ENCODE results near the gene OR10A4.

- TF ChIP-seq HOXA3 (CRISPR knock-in tag; IDR thresholded peaks at IDR 0.05) (no peak), TCF12 (IDR thresholded peaks at IDR 0.05) (no peak), TCF12 (CRISPR knock-in tag; IDR thresholded peaks at IDR 0.05) (no peak), AKNA (CRISPR knock-in tag; IDR thresholded peaks at IDR 0.05; ENCODE audit: borderline replicate concordance) (no peak), ZNF225 (CRISPR knock-in tag; IDR thresholded peaks at IDR 0.05) (no peak), POLR2A (IDR thresholded peaks at IDR 0.05; ENCODE audit: insufficient read depth in 1 of 2, low read depth in 2 of 2, low read length in 2 of 2) (no peak), ZNF740 (CRISPR knock-in tag; IDR thresholded peaks at IDR 0.05) (no peak), ZNF10 (CRISPR knock-in tag; IDR thresholded peaks at IDR 0.05; ENCODE audit: borderline replicate concordance, low read depth) (no peak), EZH2 (conservative IDR thresholded peaks at IDR 0.05; ENCODE audit: low read depth, low read length) (no peak), TARDBP (CRISPR knock-in tag; IDR thresholded peaks at IDR 0.05) (no peak), RFX1 (IDR thresholded peaks at IDR 0.05) (no peak)
Observed at GRCh38 chr11:6855971-6856541, 20.4 kb upstream of the OR10A4 start.

Measured in HepG2 (cell line).